HTR-8/SVneo (cell line): ENCODE results near the gene HMX1.

Source experiments
- DNase-seq: peaks from one replicate; pipeline ENCODE4 v3.0.0; 2011; ENCODE audit warnings: low spot score, mixed read lengths; ENCODE audit not compliant: insufficient read length
- FAIRE-seq: peaks from 2 replicates; lab custom pipeline; 2011; peaks lifted over from hg19 to GRCh38; lab: Jason Lieb, UNC

HMX1 gene

DNA sequence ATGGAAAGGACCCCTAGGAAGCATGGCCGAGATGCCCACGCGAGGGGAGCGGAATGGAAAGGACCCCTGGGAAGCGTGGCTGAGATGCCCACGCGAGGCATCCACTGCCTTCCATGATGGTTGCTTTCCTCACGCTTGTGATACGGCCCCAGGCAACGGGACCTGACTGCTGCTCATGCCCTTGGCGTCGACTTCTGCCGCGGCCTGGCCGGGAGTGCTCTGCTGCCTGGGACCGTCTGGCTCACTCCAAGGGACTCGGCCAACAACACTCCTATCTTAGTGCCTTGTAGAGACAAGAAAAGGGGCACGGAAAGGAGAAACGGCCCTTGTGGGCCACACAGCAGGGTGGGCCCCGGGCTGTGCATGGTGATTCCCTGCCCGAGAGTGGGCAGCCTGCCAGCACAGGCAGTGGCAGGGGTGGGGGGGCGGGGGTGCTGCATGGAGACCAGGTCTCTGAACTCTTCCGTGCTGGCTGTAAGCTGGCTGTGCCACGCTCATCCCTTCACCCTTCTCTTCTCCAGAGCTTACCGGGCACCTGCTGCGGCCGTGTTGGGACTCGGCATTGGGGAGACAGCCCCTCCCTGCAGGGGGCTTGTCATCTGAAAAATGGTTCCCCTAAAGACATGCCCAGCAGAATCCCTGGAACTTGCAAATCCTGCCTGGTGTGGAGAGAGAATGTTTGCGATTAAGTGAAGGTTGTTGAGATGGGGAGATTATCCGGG, 38.6 kb upstream of the HMX1 start:
- no peak for DNase-seq
- no peak for FAIRE-seq

DNA sequence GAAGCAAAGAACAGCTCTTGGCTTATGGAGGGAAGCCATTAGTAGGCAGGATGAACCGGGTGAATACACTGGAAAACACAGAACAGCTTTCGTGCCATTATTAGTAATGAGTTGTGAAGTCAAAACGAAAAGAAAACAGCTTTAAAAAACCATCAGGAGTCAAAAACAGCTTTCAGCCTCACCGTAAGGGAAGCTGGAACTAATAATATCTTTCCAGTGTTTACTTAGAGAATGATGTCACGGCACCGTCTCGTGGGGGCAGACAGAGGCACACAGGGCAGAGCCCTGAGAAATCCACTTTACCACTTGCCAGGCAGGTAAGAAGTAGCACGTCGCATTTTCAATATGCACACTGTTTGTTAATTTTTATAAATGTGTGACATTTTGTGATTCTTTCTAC, 37.9 kb upstream of the HMX1 start:
- FAIRE-seq: no peak

GRCh38 chr4:8908206-8908893, 36.7 kb upstream of the HMX1 start:
- FAIRE-seq (no peak), DNase-seq (no peak)

More for the DNA sequence above, 37.9 kb upstream of the HMX1 start:
- DNase-seq: no peak

DNA sequence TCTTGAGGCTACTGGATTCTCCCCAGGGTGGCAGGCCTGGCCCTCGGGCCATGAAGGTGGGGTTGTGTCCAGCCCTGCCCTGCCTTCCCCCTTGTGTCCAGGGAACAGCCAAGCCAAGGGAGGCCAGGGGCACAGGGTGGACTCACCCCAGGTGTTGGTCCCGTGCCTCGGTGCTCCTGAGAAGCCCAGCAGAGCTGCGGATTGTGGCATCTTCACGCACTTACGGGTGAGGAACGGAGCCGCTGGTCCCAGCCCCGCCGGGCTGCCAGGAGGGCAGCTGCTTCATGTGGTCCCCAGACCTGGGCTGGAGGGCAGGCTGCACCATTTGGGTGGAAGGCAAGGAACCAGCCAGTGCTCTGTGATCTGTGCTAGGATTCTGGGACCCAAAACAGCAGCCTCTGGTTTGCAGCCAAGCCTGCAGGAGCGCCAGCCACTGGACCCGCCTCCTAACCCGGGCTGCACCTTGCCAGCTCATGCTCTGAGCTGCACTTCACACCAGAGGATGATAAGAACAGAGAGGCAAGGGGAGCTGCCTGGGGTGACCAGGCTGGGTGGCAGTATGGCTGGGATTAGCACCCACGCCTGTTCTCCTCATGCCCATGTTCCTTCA, 36.1 kb upstream of the HMX1 start:
- no peak for FAIRE-seq

GRCh38 chr4:8906991-8907595, 35.5 kb upstream of the HMX1 start:
- DNase-seq: no peak
- FAIRE-seq: no peak

More for the DNA sequence above, 36.1 kb upstream of the HMX1 start:
- DNase-seq: no peak

- FAIRE-seq: no peak
- no peak for DNase-seq
These were observed 35.0 kb upstream of the HMX1 start for GRCh38 chr4:8906668-8906970.

- FAIRE-seq: no peak
- no peak for DNase-seq
These were observed 34.4 kb upstream of the HMX1 start for GRCh38 chr4:8905773-8906667.

DNA sequence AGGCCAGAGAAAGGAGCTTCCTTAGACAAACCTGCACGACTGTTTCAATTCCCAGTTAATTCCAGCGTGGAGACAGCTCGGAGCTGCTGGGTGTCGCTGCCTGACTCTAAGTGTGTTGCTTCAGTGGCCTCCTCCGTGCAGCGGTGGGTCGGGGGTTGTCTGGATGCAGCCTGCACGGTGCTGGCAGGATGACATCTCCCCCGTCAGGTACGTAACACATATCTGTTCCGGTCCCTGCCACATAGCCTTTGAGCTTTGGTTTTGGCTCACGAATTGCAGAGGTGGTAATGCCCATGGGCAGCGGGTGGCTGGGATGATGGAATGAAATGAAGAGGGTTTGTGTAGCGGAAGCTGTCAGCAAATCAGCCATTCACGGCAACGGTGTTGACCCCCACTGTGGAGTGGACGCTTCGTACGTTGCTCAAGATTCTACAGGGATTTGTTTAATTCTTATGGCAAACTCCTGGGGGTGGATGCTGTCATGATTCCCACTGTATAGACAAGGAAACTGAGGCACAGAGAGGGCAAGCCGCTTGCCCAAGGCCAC, 33.7 kb upstream of the HMX1 start:
- DNase-seq (no peak), FAIRE-seq (no peak)

- DNase-seq: no peak
- no peak for FAIRE-seq
These were observed 33.0 kb upstream of the HMX1 start for GRCh38 chr4:8904666-8905065.

DNA sequence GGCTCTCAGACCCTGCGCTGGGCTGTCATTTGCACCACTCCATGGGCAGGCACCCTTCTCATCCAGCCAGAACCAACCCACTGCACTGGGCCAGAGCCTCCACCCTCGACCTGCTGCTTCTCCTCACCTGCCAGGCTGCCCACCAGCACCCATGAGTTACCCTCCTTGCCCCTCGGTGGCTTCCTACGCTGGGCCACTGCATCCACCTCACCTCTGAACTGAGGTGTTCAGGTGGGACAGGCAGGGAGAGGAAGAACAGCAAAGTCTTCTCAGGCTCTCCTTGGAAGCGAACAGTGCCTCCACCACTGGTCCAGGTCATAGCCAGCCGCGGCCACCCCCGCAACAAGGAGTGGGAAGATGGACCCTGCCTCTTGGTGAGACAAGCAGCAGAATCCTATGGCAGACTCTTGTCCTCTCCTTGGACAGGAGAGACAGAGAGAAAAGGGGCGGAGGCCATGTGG, 32.4 kb upstream of the HMX1 start:
- DNase-seq: no peak
- no peak for FAIRE-seq

DNA sequence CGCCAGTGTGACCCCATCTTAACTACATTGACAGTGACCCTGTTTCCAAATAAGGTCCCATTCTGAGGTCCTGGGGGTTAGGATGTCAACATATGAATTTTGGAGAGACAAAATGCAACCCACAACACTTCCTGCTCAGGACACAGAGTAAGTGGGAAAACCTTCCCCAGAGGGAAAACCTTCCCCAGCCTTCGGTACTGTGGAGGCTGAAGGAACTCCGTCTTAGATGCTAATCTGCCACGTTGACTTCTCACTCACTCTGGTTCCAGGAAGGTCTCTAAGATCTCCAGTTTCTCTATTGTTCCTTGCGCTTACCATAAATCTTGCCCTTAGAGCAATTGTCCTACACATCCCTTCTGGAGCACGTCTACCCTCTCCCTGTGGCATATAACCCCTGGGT, 29.7 kb upstream of the HMX1 start:
- DNase-seq: no peak
- no peak for FAIRE-seq

DNA sequence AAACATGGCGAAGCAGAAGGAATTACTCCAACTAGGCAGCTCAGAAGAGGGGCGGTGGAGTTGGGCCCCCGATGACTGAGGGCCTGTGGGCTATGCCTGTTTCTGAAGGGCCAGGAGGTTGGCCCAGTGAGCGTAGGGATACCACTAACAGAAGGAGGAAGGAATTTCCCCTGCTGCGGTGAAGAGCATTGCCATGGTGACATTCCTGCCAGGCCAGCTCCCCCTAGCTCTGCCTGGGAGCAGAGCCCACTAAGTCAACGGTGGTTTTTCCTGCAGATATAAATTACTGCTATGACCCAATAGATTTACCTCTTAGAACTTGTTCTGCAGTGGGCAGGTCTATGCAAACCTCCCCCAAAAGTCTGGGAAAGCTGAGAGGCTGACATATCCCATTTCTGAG, 28.9 kb upstream of the HMX1 start:
- DNase-seq (no peak), FAIRE-seq (no peak)

DNA sequence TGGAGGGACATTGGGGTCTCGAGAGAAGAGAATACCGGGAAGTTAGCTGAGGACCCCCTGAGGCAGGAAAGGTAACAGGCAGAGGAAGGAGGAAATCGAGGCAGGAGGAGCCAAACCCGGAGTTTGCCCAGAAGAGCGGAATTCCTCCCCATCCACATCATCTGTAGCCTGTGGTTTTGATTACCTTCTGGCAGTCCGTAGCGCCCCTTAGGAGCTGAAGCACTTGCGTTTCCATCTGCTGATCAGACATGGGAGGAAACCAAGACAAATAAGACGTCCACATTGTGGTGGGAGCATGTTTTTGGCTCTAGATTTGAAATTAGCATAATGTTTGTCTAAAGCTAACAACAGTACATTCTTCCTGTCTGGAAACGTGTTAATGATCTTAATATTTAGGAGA, 26.8 kb upstream of the HMX1 start:
- FAIRE-seq (no peak), DNase-seq (no peak)

DNA sequence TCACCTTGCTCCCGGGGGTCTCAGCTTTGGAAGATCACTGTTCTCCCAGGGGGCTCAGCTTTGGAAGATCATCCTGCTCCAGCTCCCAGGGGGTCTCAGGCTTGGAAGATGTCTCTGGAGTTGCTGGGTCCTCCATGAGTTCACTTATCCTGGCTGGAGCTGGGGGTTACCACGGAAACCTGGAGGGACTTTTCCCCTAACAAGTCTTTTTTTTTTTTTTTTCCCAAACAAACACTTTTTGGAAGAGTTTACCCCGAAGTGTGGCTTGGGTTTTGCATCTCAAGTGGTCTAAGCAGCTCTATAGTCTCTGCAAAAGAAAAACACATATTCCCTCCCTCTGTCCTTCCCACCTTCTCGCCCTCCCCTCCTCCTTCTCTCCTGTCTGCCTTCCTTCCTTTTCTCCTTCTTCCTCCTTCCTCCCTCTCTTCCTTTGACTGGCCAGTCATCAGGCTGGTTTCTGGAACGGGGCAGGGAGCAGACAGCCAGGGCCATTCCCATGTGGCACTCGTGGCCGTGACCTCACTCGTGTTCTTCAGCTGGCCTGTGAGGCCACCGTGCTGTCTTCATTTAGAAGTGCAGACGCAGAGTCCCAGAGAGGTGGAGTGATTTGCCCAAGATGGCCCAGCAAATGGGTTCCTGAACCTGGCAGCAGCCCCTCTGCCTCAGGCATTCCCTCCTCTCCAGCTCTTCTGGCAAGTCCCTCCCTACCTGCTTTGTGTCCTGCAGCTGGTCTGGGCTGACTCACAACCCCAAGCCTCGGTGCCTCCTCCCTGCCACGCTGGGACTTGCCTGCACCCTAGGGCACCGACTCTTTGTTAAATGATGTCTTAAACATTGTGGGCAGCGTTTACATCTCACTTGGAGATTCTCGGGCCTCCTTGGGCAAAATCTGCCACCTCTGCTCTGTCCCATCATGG, 25.9 kb upstream of the HMX1 start:
- FAIRE-seq (no peak), DNase-seq (no peak)

DNA sequence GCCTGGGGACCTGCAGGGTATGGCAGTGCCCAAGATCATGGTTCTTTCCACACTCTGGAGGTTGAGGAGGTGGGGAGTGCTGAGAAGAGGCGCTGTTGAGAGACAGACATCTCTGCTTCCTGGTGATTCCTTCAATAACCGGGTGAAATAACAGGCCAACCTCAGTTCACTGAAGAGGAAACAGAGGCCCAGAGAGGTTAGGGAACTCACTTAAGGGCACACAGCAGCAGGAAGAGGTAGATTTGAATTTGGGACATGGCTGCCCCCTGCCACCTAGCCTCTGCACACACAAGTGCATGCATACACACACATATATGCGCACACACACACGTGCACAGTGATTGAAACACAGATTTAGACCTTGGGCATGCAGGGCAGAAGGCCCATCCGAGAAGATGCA, 24.9 kb upstream of the HMX1 start:
- DNase-seq (no peak), FAIRE-seq (no peak)

GRCh38 chr4:8896071-8896470, 24.4 kb upstream of the HMX1 start:
- DNase-seq (no peak), FAIRE-seq (no peak)

DNA sequence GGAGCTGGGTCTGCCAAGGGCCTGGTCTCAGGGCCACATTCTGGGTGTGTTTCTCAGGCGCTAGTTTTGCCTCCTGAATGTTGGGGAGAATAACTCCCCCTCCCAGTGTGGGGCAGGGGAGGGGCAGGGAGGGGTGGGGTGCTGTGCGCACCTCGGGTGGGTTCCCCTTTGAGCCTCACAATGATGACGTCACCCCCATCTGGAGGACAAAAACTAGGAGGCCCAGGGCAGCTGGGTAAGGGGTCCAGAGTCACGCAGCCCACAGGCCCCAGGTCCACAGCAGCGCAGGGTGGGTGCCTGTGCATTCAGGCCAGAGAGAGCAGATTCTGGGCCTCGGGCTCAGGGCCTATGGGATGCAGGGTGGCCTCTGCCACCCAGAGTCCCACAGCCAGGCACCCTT, 23.7 kb upstream of the HMX1 start:
- no peak for FAIRE-seq

DNA sequence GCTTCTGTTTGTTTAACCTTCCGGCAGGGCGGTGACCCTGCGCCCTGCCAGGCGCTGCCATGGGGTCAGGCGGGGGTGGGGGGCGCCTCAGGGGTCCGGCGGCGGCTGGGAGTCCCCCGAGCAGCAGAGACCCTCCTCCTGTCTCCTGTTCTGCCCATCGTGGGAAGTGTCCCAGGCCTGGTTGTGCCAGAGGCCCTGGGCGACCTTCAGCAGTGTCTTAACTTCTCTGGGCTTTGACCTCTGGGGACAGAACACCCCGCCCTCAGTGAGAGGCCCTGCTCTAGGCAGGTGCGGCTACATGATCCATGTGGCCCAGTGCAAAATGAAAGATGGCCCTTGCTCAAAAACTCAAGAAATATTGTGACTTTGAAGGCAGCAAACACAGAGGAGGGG, 22.8 kb upstream of the HMX1 start:
- FAIRE-seq (no peak), DNase-seq (no peak)

More for the DNA sequence above, 23.7 kb upstream of the HMX1 start:
- DNase-seq: no peak
